ENCODE results near the gene SHLD1. TPM values are rescaled to one million over a fixed set of nuclear protein-coding genes. Genes with fewer than 3 reads are reported as not detected.

SHLD1 gene
- total RNA-seq, 1 experiment from 2014 or later = 6.7 TPM

GRCh38 chr20:5884465-5885335, 134.5 kb downstream of the SHLD1 start:
- Histone ChIP-seq H3K79me1 (ENCODE audit: insufficient read depth, low read depth, low read length, poor library complexity, severe bottlenecking) (no peaks in the 10 kb centered on the region), H2BK120ac (ENCODE audit: low read depth, low read length, poor library complexity, severe bottlenecking) (no peak overlapping the region), H3K23me2 (ENCODE audit: insufficient read length, low read depth, low read length, poor library complexity, severe bottlenecking) (no peaks in the 10 kb centered on the region), H3K79me2 (ENCODE audit: insufficient read depth, low read length) (no peaks in the 10 kb centered on the region), H4K5ac (ENCODE audit: insufficient read length, low read depth, low read length) (no peak overlapping the region), H4K20me1 (ENCODE audit: control insufficient read depth, insufficient read depth, insufficient read length) (no peaks in the 10 kb centered on the region), H3K4me1 (ENCODE audit: insufficient read depth, low read length) (no peaks in the 10 kb centered on the region), H2BK15ac (ENCODE audit: low read depth, low read length) (no peak overlapping the region), H2AK5ac (ENCODE audit: insufficient read length, low read length) (no peak overlapping the region), H3K27ac (ENCODE audit: insufficient read length, low read depth, low read length) (no peak overlapping the region), H3K9me3 (ENCODE audit: control insufficient read depth, low read depth, low read length) (no peaks in the 10 kb centered on the region), H2BK12ac (ENCODE audit: insufficient read length, low read depth, low read length) (no peak overlapping the region), H4K8ac (replicated peaks; ENCODE audit: insufficient read length, low read depth, low read length) (no peak overlapping the region), H2BK20ac (ENCODE audit: low read depth, low read length, poor library complexity, severe bottlenecking) (no peak overlapping the region), H3K4ac (ENCODE audit: low read depth, low read length) (no peak overlapping the region), H3K56ac (ENCODE audit: insufficient read length, low read depth, low read length) (no peak overlapping the region), H3K18ac (ENCODE audit: insufficient read length, low read depth, low read length) (no peak overlapping the region), H2AFZ (ENCODE audit: low read length) (no peak overlapping the region), H4K91ac (ENCODE audit: insufficient read length, low read depth, low read length) (no peak overlapping the region), H3K9ac (ENCODE audit: extremely low read depth, insufficient read length, low read length) (no peak overlapping the region), H3K23ac (ENCODE audit: insufficient read length, low read depth, low read length) (no peak overlapping the region), H2BK5ac (ENCODE audit: insufficient read length, low read length) (no peak overlapping the region), H3K14ac (ENCODE audit: insufficient read depth, low read length) (no peak overlapping the region), H3K27me3 (ENCODE audit: insufficient read depth, low read length) (no peaks in the 10 kb centered on the region), H3K4me2 (ENCODE audit: insufficient read depth, insufficient read length, low read length) (no peak overlapping the region), H3T11ph (ENCODE audit: low read length) (no peak overlapping the region)
- Mint-ChIP-seq H3K36me3 (ENCODE audit: insufficient read depth in 1 of 3, low read depth in 3 of 3) (no peaks in the 10 kb centered on the region), H3K4me1 (peaks cover 9 to 13% of the 10 kb centered on the region in 2 experiments), H3K4me3 (no peak overlapping the region), H3K27ac (no peak overlapping the region; a peak in 1 of 7 replicates), H3K27me3 (ENCODE audit: low read depth) (peaks cover 4% of the 10 kb centered on the region), H3K9me3 (no peaks in the 10 kb centered on the region)
- DNase-seq = no peak
- no peak for TF ChIP-seq CTCF (conservative IDR thresholded peaks at IDR 0.05)
- no CpG with 5 or more reads among the region's 8 CpGs for WGBS (ENCODE audit: extremely low coverage, insufficient read length, low lambda C conversion rate)

Measured in H9 (cell line).